ENCODE measurements around the gene MTHFR.

The MTHFR gene

GRCh38 chr1:11805422-11806306 is at the start of gene MTHFR, which contains the start of gene CLCN6 (continued):
- TF ChIP-seq PRDM10 (tag by site-specific recombination; IDR thresholded peaks at IDR 0.05) (peak; percentile 96), ZNF148 (tag by site-specific recombination; IDR thresholded peaks at IDR 0.05; ENCODE audit: borderline replicate concordance) (no peak), ZNF549 (tag by site-specific recombination; IDR thresholded peaks at IDR 0.05) (no peak), ZNF211 (tag by site-specific recombination; IDR thresholded peaks at IDR 0.05; ENCODE audit: low read depth) (no peak), AEBP2 (tag by site-specific recombination; IDR thresholded peaks at IDR 0.05; ENCODE audit: borderline replicate concordance) (no peak), ZNF23 (tag by site-specific recombination; IDR thresholded peaks at IDR 0.05; ENCODE audit: borderline replicate concordance) (no peak), ZNF621 (tag by site-specific recombination; IDR thresholded peaks at IDR 0.05) (no peak), ZNF529 (tag by site-specific recombination; IDR thresholded peaks at IDR 0.05; ENCODE audit: insufficient replicate concordance) (no peak), TRIM28 (IDR thresholded peaks at IDR 0.05; ENCODE audit: borderline replicate concordance, low read length) (no peak; the same call in 1 of the 2 replicates), ZNF114 (tag by site-specific recombination; IDR thresholded peaks at IDR 0.05) (no peak), ZNF548 (tag by site-specific recombination; IDR thresholded peaks at IDR 0.05) (no peak), ZNF37A (tag by site-specific recombination; IDR thresholded peaks at IDR 0.05) (no peak), ZNF558 (tag by site-specific recombination; IDR thresholded peaks at IDR 0.05) (no peak), WT1 (tag by site-specific recombination; IDR thresholded peaks at IDR 0.05) (peak; percentile 60), ZNF266 (tag by site-specific recombination; IDR thresholded peaks at IDR 0.05; ENCODE audit: low read depth) (no peak)
- TF ChIP-seq, protein P1, sequence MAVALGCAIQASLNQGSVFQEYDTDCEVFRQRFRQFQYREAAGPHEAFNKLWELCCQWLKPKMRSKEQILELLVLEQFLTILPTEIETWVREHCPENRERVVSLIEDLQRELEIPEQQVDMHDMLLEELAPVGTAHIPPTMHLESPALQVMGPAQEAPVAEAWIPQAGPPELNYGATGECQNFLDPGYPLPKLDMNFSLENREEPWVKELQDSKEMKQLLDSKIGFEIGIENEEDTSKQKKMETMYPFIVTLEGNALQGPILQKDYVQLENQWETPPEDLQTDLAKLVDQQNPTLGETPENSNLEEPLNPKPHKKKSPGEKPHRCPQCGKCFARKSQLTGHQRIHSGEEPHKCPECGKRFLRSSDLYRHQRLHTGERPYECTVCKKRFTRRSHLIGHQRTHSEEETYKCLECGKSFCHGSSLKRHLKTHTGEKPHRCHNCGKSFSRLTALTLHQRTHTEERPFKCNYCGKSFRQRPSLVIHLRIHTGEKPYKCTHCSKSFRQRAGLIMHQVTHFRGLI (tag by site-specific recombination; IDR thresholded peaks at IDR 0.05) = no peak; the same call in none of the 2 replicates
- TF ChIP-seq, protein P2, sequence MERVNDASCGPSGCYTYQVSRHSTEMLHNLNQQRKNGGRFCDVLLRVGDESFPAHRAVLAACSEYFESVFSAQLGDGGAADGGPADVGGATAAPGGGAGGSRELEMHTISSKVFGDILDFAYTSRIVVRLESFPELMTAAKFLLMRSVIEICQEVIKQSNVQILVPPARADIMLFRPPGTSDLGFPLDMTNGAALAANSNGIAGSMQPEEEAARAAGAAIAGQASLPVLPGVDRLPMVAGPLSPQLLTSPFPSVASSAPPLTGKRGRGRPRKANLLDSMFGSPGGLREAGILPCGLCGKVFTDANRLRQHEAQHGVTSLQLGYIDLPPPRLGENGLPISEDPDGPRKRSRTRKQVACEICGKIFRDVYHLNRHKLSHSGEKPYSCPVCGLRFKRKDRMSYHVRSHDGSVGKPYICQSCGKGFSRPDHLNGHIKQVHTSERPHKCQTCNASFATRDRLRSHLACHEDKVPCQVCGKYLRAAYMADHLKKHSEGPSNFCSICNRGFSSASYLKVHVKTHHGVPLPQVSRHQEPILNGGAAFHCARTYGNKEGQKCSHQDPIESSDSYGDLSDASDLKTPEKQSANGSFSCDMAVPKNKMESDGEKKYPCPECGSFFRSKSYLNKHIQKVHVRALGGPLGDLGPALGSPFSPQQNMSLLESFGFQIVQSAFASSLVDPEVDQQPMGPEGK (tag by site-specific recombination; IDR thresholded peaks at IDR 0.05) = peak; percentile 93
- TF ChIP-seq, protein P3, sequence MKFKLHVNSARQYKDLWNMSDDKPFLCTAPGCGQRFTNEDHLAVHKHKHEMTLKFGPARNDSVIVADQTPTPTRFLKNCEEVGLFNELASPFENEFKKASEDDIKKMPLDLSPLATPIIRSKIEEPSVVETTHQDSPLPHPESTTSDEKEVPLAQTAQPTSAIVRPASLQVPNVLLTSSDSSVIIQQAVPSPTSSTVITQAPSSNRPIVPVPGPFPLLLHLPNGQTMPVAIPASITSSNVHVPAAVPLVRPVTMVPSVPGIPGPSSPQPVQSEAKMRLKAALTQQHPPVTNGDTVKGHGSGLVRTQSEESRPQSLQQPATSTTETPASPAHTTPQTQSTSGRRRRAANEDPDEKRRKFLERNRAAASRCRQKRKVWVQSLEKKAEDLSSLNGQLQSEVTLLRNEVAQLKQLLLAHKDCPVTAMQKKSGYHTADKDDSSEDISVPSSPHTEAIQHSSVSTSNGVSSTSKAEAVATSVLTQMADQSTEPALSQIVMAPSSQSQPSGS (tag by site-specific recombination; IDR thresholded peaks at IDR 0.05; ENCODE audit: low read depth) = no peak
- TF ChIP-seq, protein P4, sequence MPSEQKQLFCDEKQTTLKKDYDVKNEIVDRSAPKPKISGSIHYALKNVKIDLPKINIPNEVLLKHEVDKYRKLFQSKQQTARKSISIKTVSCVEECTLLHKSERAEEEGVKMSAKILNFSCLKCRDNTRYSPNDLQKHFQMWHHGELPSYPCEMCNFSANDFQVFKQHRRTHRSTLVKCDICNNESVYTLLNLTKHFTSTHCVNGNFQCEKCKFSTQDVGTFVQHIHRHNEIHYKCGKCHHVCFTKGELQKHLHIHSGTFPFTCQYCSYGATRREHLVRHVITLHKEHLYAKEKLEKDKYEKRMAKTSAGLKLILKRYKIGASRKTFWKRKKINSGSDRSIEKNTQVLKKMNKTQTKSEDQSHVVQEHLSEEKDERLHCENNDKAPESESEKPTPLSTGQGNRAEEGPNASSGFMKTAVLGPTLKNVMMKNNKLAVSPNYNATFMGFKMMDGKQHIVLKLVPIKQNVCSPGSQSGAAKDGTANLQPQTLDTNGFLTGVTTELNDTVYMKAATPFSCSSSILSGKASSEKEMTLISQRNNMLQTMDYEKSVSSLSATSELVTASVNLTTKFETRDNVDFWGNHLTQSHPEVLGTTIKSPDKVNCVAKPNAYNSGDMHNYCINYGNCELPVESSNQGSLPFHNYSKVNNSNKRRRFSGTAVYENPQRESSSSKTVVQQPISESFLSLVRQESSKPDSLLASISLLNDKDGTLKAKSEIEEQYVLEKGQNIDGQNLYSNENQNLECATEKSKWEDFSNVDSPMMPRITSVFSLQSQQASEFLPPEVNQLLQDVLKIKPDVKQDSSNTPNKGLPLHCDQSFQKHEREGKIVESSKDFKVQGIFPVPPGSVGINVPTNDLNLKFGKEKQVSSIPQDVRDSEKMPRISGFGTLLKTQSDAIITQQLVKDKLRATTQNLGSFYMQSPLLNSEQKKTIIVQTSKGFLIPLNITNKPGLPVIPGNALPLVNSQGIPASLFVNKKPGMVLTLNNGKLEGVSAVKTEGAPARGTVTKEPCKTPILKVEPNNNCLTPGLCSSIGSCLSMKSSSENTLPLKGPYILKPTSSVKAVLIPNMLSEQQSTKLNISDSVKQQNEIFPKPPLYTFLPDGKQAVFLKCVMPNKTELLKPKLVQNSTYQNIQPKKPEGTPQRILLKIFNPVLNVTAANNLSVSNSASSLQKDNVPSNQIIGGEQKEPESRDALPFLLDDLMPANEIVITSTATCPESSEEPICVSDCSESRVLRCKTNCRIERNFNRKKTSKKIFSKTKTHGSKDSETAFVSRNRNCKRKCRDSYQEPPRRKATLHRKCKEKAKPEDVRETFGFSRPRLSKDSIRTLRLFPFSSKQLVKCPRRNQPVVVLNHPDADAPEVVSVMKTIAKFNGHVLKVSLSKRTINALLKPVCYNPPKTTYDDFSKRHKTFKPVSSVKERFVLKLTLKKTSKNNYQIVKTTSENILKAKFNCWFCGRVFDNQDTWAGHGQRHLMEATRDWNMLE (tag by site-specific recombination; conservative IDR thresholded peaks at IDR 0.05; ENCODE audit: low read depth) = peak; percentile 79

Measured in HEK293 (cell line).